ENCODE measurements around the gene NOL8.

The NOL8 gene

GRCh38 chr9:92312887-92313623 is 12.1 kb downstream of the NOL8 start:
- no peak for DNase-seq (ENCODE audit: low read depth in 3 of 3, low spot score in 1 of 3)

- DNase-seq (ENCODE audit: low read depth in 3 of 3, low spot score in 1 of 3) = no peak
Measured at GRCh38 chr9:92310562-92310961, 14.6 kb downstream of the NOL8 start.

- DNase-seq (ENCODE audit: low read depth in 3 of 3, low spot score in 1 of 3) = no peak
Measured at GRCh38 chr9:92308893-92309292, 16.3 kb downstream of the NOL8 start.

GRCh38 chr9:92300936-92301335 is 24.2 kb downstream of the NOL8 start:
- DNase-seq (ENCODE audit: low read depth in 3 of 3, low spot score in 1 of 3) = no peak

- DNase-seq (ENCODE audit: low read depth in 3 of 3, low spot score in 1 of 3) = no peak
Measured at GRCh38 chr9:92299116-92299515, 26.0 kb downstream of the NOL8 start.

GRCh38 chr9:92298036-92298435 is 27.1 kb downstream of the NOL8 start:
- no peak for DNase-seq (ENCODE audit: low read depth in 3 of 3, low spot score in 1 of 3)

- DNase-seq (ENCODE audit: low read depth in 3 of 3, low spot score in 1 of 3) = no peak
Measured at GRCh38 chr9:92297611-92298010, 27.5 kb downstream of the NOL8 start.

GRCh38 chr9:92295827-92296258 is 29.3 kb downstream of the NOL8 start:
- DNase-seq (ENCODE audit: low read depth in 3 of 3, low spot score in 1 of 3) = no peak

- no peak for DNase-seq (ENCODE audit: low read depth in 3 of 3, low spot score in 1 of 3)
Measured at GRCh38 chr9:92295240-92295790, 29.8 kb downstream of the NOL8 start.

GRCh38 chr9:92294297-92294676 is 30.9 kb downstream of the NOL8 start:
- no peak for DNase-seq (ENCODE audit: low read depth in 3 of 3, low spot score in 1 of 3)

- peak; percentile 99 to 100 (median 100) for DNase-seq (ENCODE audit: low read depth in 3 of 3, low spot score in 1 of 3)
Measured at GRCh38 chr9:92293452-92294296, 31.5 kb downstream of the NOL8 start, which contains the start of gene IARS1. Gene IARS1 (minus strand): TSS chr9:92293697. CDS start chr9:92289419, 4,278 bp downstream.

- no peak for DNase-seq (ENCODE audit: low read depth in 3 of 3, low spot score in 1 of 3)
Measured at GRCh38 chr9:92293075-92293354, 32.1 kb downstream of the NOL8 start.

GRCh38 chr9:92292338-92293074 is 32.6 kb downstream of the NOL8 start:
- no peak for DNase-seq (ENCODE audit: low read depth in 3 of 3, low spot score in 1 of 3)

GRCh38 chr9:92291577-92291976 is 33.6 kb downstream of the NOL8 start:
- DNase-seq (ENCODE audit: low read depth in 3 of 3, low spot score in 1 of 3) = no peak

- no peak for DNase-seq (ENCODE audit: low read depth in 3 of 3, low spot score in 1 of 3)
Measured at GRCh38 chr9:92290785-92291429, 34.2 kb downstream of the NOL8 start.

- no peak for DNase-seq (ENCODE audit: low read depth in 3 of 3, low spot score in 1 of 3)
Measured at GRCh38 chr9:92289708-92290390, 35.3 kb downstream of the NOL8 start.

- no peak for DNase-seq (ENCODE audit: low read depth in 3 of 3, low spot score in 1 of 3)
Measured at GRCh38 chr9:92279302-92279701, 45.8 kb downstream of the NOL8 start.

GRCh38 chr9:92278110-92278509 is 47.0 kb downstream of the NOL8 start:
- DNase-seq (ENCODE audit: low read depth in 3 of 3, low spot score in 1 of 3) = no peak

GRCh38 chr9:92276331-92277032 is 48.7 kb downstream of the NOL8 start:
- no peak for DNase-seq (ENCODE audit: low read depth in 3 of 3, low spot score in 1 of 3)

GRCh38 chr9:92275541-92275940 is 49.6 kb downstream of the NOL8 start:
- no peak for DNase-seq (ENCODE audit: low read depth in 3 of 3, low spot score in 1 of 3)
